HG03095 (cell line): ENCODE data around the gene JTB.
"Not testable (repeated sequence)": the region's sequence is repeated elsewhere in the genome, so short reads cannot be mapped to it uniquely, and the experiment has no call there.

Source experiments
- ATAC-seq: cut with Tn5 transposase; IDR thresholded peaks from one replicate; pipeline ENCODE4 v1.9.1; 2021; ENCODE audit warnings: moderate library complexity; ENCODE audit not compliant: unreplicated experiment

JTB gene

GRCh38 chr1:153977250-153978240 is at the start of gene JTB:
JTB (minus strand) TSS chr1:153977674; CDS start chr1:153977252, 422 bp downstream.
- peak; percentile 70 for ATAC-seq

- ATAC-seq = no peak
These were observed 42.5 kb upstream of the JTB start for GRCh38 chr1:154019940-154020339.

GRCh38 chr1:154019269-154019668 is 41.8 kb upstream of the JTB start:
- no peak for ATAC-seq

- ATAC-seq = no peak
These were observed 36.9 kb upstream of the JTB start for GRCh38 chr1:154014154-154014907.

GRCh38 chr1:154012543-154012942 is 35.1 kb upstream of the JTB start:
- not testable (repeated sequence) for ATAC-seq

GRCh38 chr1:154012129-154012528 is 34.7 kb upstream of the JTB start:
- ATAC-seq = no peak

- no peak for ATAC-seq
These were observed 28.7 kb upstream of the JTB start for GRCh38 chr1:154006136-154006535.

- ATAC-seq = no peak
These were observed 22.9 kb upstream of the JTB start for GRCh38 chr1:154000420-154000819.

- not testable (repeated sequence) for ATAC-seq
These were observed 19.4 kb upstream of the JTB start for GRCh38 chr1:153996882-153997281.

- no peak for ATAC-seq
These were observed 18.2 kb upstream of the JTB start for GRCh38 chr1:153995640-153996039.

GRCh38 chr1:153995202-153995601 is 17.7 kb upstream of the JTB start:
- no peak for ATAC-seq

- no peak for ATAC-seq
These were observed 14.3 kb upstream of the JTB start for GRCh38 chr1:153991806-153992205.

GRCh38 chr1:153991151-153991630 is 13.7 kb upstream of the JTB start:
- ATAC-seq = no peak

- ATAC-seq = no peak
These were observed 13.1 kb upstream of the JTB start, which contains the start of gene RPS27 for GRCh38 chr1:153990468-153991150. RPS27 (plus strand) TSS chr1:153990762; CDS start chr1:153990797, 35 bp downstream.

- ATAC-seq = no peak
These were observed 10.1 kb upstream of the JTB start for GRCh38 chr1:153987621-153988020.

- ATAC-seq = no peak
These were observed 8.7 kb upstream of the JTB start, which contains the start of gene RAB13 for GRCh38 chr1:153985941-153986761. RAB13 (minus strand) TSS chr1:153986339; CDS start chr1:153986236, 103 bp downstream.

- no peak for ATAC-seq
These were observed 8.0 kb upstream of the JTB start for GRCh38 chr1:153985341-153985912.

- ATAC-seq = no peak
These were observed 6.8 kb upstream of the JTB start for GRCh38 chr1:153984123-153984894.

- ATAC-seq = not testable (repeated sequence)
These were observed 4.3 kb upstream of the JTB start for GRCh38 chr1:153981735-153982134.
